IMR-90 (cell line): ENCODE measurements around the gene AP2B1. TPM values are rescaled to one million over a fixed set of nuclear protein-coding genes. Genes with fewer than 3 reads are reported as not detected.

Source experiments
- ATAC-seq: fragments of 200-7000 bp; cut with Tn5 transposase; 2 replicates; pipeline ENCODE4 v1.9.1; 2020; ENCODE audit warnings: low read depth, mild to moderate bottlenecking, moderate library complexity
- BruUV-seq: library from RNA; stranded (reverse); fragments of 400-500 nt; replicated peaks from 2 replicates; lab custom pipeline; 2021; lab: Mats Ljungman, UMichigan
- CTCF ChIA-PET: fragments of 300-600 bp; formaldehyde crosslinking; extraction: SDS; loops from one replicate; lab custom pipeline; 2021; ENCODE audit warnings: antibody characterized with exemption; lab: Yijun Ruan, JAX
- POLR2A ChIA-PET: fragments of 300-600 bp; sonication (Branson Sonifier 250); formaldehyde crosslinking; loops from one replicate; lab custom pipeline; 2022; ENCODE audit warnings: antibody characterized with exemption; ENCODE audit not compliant: unreplicated experiment; lab: Charles Lee
- DNase-seq: peaks from one replicate; pipeline ENCODE4 v3.0.0; 2013
- H2AFZ ChIP-seq: replicated peaks from 2 replicates; pipeline ENCODE3; 2013; ENCODE audit warnings: low read length, mild to moderate bottlenecking; ENCODE audit not compliant: poor library complexity
- H2AK5ac ChIP-seq: 2 replicates; pipeline ENCODE4 v1.6.1; 2013; ENCODE audit warnings: low read depth, low read length, inconsistent platforms
- H2AK9ac ChIP-seq: replicated peaks from 2 replicates; pipeline ENCODE3; 2013; ENCODE audit warnings: mild to moderate bottlenecking, low read depth, low read length, moderate library complexity; ENCODE audit not compliant: poor library complexity
- H2BK120ac ChIP-seq: 2 replicates; pipeline ENCODE4 v1.6.1; 2013; ENCODE audit warnings: low read depth, low read length, inconsistent platforms
- H2BK15ac ChIP-seq: 3 replicates; pipeline ENCODE4 v1.6.1; 2013; ENCODE audit warnings: low read depth, low read length, inconsistent platforms
- H2BK20ac ChIP-seq: 2 replicates; pipeline ENCODE4 v1.6.1; 2013; ENCODE audit warnings: low read depth, mild to moderate bottlenecking, inconsistent platforms, low read length, moderate library complexity
- H2BK5ac ChIP-seq: 2 replicates; pipeline ENCODE4 v1.6.1; 2013; ENCODE audit warnings: mild to moderate bottlenecking, low read depth, low read length, inconsistent platforms; ENCODE audit not compliant: poor library complexity, severe bottlenecking
- H3K14ac ChIP-seq: replicated peaks from 2 replicates; pipeline ENCODE4 v1.6.1; 2013; ENCODE audit warnings: low read depth, low read length, inconsistent platforms
- H3K18ac ChIP-seq: 2 replicates; pipeline ENCODE4 v1.6.1; 2013; ENCODE audit warnings: low read depth, low read length, control low read depth
- H3K23ac ChIP-seq: 2 replicates; pipeline ENCODE4 v1.6.1; 2013; ENCODE audit warnings: low read depth, low read length, inconsistent platforms
- H3K27ac ChIP-seq: 2 replicates; pipeline ENCODE4 v1.5.1; 2013; ENCODE audit warnings: mild to moderate bottlenecking, control low read depth, low read length; ENCODE audit not compliant: insufficient read depth
- H3K27me3 ChIP-seq: 2 replicates; pipeline ENCODE4 v1.6.1; 2013; ENCODE audit warnings: low read length; ENCODE audit not compliant: control insufficient read depth, insufficient read depth
- H3K36me3 ChIP-seq: 2 replicates; pipeline ENCODE4 v1.6.1; 2013; ENCODE audit warnings: low read length, mixed read lengths; ENCODE audit not compliant: control insufficient read depth, insufficient read depth
- H3K4ac ChIP-seq: 2 replicates; pipeline ENCODE4 v1.6.1; 2013; ENCODE audit warnings: low read depth, low read length, inconsistent platforms
- H3K4me1 ChIP-seq: 2 replicates; pipeline ENCODE4 v1.6.1; 2013; ENCODE audit warnings: low read length, mixed read lengths; ENCODE audit not compliant: control insufficient read depth, insufficient read depth
- H3K4me2 ChIP-seq: 2 replicates; pipeline ENCODE4 v1.6.1; 2013; ENCODE audit warnings: low read depth, mild to moderate bottlenecking, control low read depth, low read length, moderate library complexity
- H3K4me3 ChIP-seq: 2 replicates; pipeline ENCODE4 v1.5.1; 2013; ENCODE audit warnings: low read depth, mild to moderate bottlenecking, control low read depth, low read length, moderate library complexity; ENCODE audit not compliant: insufficient read depth
- H3K56ac ChIP-seq: 2 replicates; pipeline ENCODE4 v1.6.1; 2013; ENCODE audit warnings: low read length, inconsistent platforms; ENCODE audit not compliant: insufficient read depth; ENCODE audit errors: extremely low read depth
- H3K79me1 ChIP-seq, 2 experiments: 2 replicates each; pipeline ENCODE4 v1.6.1; 2013; ENCODE audit warnings: low read length in 2 of 2, inconsistent platforms in 1 of 2, low read depth in 1 of 2
- H3K9ac ChIP-seq: 2 replicates; pipeline ENCODE4 v1.6.1; 2013; ENCODE audit warnings: low read depth, low read length, control low read depth
- H3K9me1 ChIP-seq: 2 replicates; pipeline ENCODE4 v1.6.1; 2013; ENCODE audit warnings: low read length, inconsistent platforms; ENCODE audit not compliant: insufficient read depth
- H3K9me3 ChIP-seq: 2 replicates; pipeline ENCODE4 v1.6.1; 2013; ENCODE audit warnings: low read length; ENCODE audit not compliant: control insufficient read depth, insufficient read depth
- H4K20me1 ChIP-seq: 2 replicates; pipeline ENCODE4 v1.6.1; 2013; ENCODE audit warnings: low read length, inconsistent platforms; ENCODE audit not compliant: insufficient read depth
- H4K5ac ChIP-seq: 2 replicates; pipeline ENCODE4 v1.6.1; 2013; ENCODE audit warnings: mild to moderate bottlenecking, low read depth, low read length, control low read depth
- H4K8ac ChIP-seq, 2 experiments: 2 replicates each; pipeline ENCODE4 v1.6.1; 2013; ENCODE audit warnings: low read depth in 2 of 2, low read length in 2 of 2, control low read depth in 1 of 2, inconsistent platforms in 1 of 2
- H4K91ac ChIP-seq: 2 replicates; pipeline ENCODE4 v1.6.1; 2013; ENCODE audit warnings: low read depth, low read length, inconsistent platforms; ENCODE audit not compliant: insufficient read depth
- FOS ChIP-seq: fragments of 150-350 bp; IDR thresholded peaks from 2 replicates; pipeline ENCODE4 v1.6.1; 2016; ENCODE audit warnings: low read depth, low read length
- MAZ ChIP-seq: IDR thresholded peaks from 2 replicates; pipeline ENCODE4 v1.6.1; 2012; ENCODE audit warnings: low read depth, mild to moderate bottlenecking, low read length, improper control_type of control experiment, moderate library complexity, borderline replicate concordance
- MXI1 ChIP-seq: IDR thresholded peaks from 2 replicates; pipeline ENCODE4 v1.6.1; 2012; ENCODE audit warnings: low read depth, mild to moderate bottlenecking, low read length, moderate library complexity, borderline replicate concordance
- POLR2A ChIP-seq: IDR thresholded peaks from 2 replicates; pipeline ENCODE4 v1.6.1; 2012; ENCODE audit warnings: mild to moderate bottlenecking, low read depth, low read length
- RAD21 ChIP-seq: IDR thresholded peaks from 2 replicates; pipeline ENCODE4 v1.6.1; 2012; ENCODE audit warnings: low read length, improper control_type of control experiment
- SMC3 ChIP-seq: fragments of 150-350 bp; IDR thresholded peaks from 2 replicates; pipeline ENCODE4 v1.6.1; 2016; ENCODE audit warnings: low read depth, mild to moderate bottlenecking, antibody characterized with exemption, low read length, moderate library complexity
- WGBS, 2 experiments: methylation state at CpG; one replicate each; pipeline versions ENCODE4 v1.1.5 to v1.1.7; 2013; ENCODE audit warnings: missing lambda C conversion rate in 2 of 2; ENCODE audit not compliant: insufficient read length in 1 of 2; ENCODE audit errors: extremely low coverage in 2 of 2; 5-methylcytosine and 5-hydroxymethylcytosine counted together
- dilution Hi-C: fragments of 300-500 bp; cut with HindIII; formaldehyde crosslinking; loops from one replicate; pipeline ENCODE4 v1.14.3; 2018; ENCODE audit warnings: low sequenced_read_pairs; ENCODE audit not compliant: unreplicated experiment
- in situ Hi-C: fragments of 300-500 bp; cut with MboI; formaldehyde crosslinking; loops from 3 replicates; pipeline ENCODE4 v1.14.3; 2019; ENCODE audit warnings: low sequenced_read_pairs, inconsistent platforms, mixed read lengths
- intact Hi-C: fragments of 100-400 bp; cut with micrococcal nuclease; formaldehyde crosslinking; loops from 2 replicates; pipeline ENCODE4 v1.10.0; 2022
- polyA plus RNA-seq, 3 experiments: library from polyadenylated mRNA; depleted of rRNA; stranded (reverse); fragments of >200 nt; gene quantifications; 2 replicates each; pipeline ENCODE4 v1.2.3, GENCODE V29; 2012; ENCODE audit warnings: low replicate concordance in 1 of 3
- total RNA-seq: library from RNA; depleted of rRNA; stranded (reverse); fragments of >200 nt; gene quantifications from 2 replicates; pipeline ENCODE4 v1.2.3, GENCODE V29; 2012
- TF ChIP-seq, protein P1 (sequence below): fragments of 150-350 bp; IDR thresholded peaks from 2 replicates; pipeline ENCODE4 v1.6.1; 2017; ENCODE audit warnings: mild to moderate bottlenecking, antibody characterized with exemption, low read length, low read depth
- TF ChIP-seq, protein P2 (sequence below): conservative IDR thresholded peaks from 2 replicates; pipeline ENCODE4 v1.5.1; 2012; ENCODE audit warnings: mild to moderate bottlenecking, low read depth, low read length, improper control_type of control experiment

AP2B1 gene
- total and polyA plus RNA-seq, 2 of the 4 experiments (the other 2 are of a cell fraction) = 102 to 125 TPM

DNA sequence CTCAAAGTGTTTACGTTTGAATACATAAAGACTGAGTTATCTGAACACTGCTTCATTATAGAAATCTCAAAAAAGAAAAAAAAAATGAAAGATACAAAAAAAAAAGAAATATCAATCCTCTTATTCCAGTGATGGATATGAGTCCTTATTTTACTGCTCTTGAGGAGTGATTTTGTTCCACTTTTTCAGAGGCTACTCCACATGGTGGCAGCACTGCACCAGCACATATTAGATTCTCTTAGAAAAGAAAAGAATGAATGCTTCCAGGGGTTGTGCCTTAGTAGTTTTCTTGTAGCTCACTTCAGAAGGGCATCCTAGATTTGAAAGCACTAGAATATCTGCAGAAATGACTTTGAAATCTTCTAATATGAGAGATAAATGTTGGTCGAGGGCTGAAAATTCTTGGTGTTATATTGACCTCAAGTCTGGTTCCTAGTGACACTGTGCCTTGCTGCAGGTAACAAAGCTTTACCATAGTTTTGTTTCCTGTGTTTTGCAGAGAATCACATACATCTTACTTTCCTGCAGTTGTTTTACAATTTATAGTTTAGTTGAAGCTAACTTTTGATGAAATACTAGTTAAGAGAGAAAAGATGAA lies 25.9 kb downstream of the AP2B1 start:
- intact Hi-C loops = loop anchor here (1.0 kb wide), 1 partner anchor 134 kb away; no protein-coding TSS in a partner anchor

More for the DNA sequence above, 25.9 kb downstream of the AP2B1 start:
- Histone ChIP-seq H3K4me2 (no peak overlapping the region), H3K36me3 (peaks cover 28% of the 10 kb centered on the region), H3K79me1 (peaks cover 19 to 27% of the 10 kb centered on the region in 2 experiments), H3K23ac (no peak overlapping the region), H2AFZ (no peak overlapping the region), H2BK5ac (no peak overlapping the region), H3K18ac (no peak overlapping the region), H2BK20ac (no peak overlapping the region), H2BK15ac (no peak overlapping the region), H3K4ac (no peak overlapping the region), H3K9ac (no peak overlapping the region), H2AK9ac (no peak overlapping the region), H3K9me3 (no peaks in the 10 kb centered on the region), H4K91ac (no peak overlapping the region), H2BK120ac (no peak overlapping the region), H4K20me1 (peaks cover 7% of the 10 kb centered on the region; the same call in 1 of the 2 replicates), H3K56ac (no peak overlapping the region), H3K9me1 (no peaks in the 10 kb centered on the region), H3K4me3 (no peak overlapping the region), H2AK5ac (no peak overlapping the region), H3K27me3 (no peaks in the 10 kb centered on the region), H4K8ac (no peak overlapping the region), H3K14ac (no peak overlapping the region), H3K4me1 (peaks cover 1% of the 10 kb centered on the region), H3K27ac (no peak overlapping the region), H4K5ac (no peak overlapping the region)
- ChIA-PET POLR2A (no interaction called here), CTCF (interaction anchor here (0.6 to 1.9 kb wide), 14 partner anchors 8 to 151 kb away, joined by 3 to 8 read pairs (median 3); no protein-coding TSS in a partner anchor)
- BruUV-seq = no TSS peak
- no CpG with 5 or more reads among the region's 2 CpGs for WGBS, 2 experiments
- dilution Hi-C loops (no loop called here), in situ Hi-C loops (no loop called here)
- ATAC-seq (peak; percentile 80), DNase-seq (peak; percentile 65)
- TF ChIP-seq, protein P1, sequence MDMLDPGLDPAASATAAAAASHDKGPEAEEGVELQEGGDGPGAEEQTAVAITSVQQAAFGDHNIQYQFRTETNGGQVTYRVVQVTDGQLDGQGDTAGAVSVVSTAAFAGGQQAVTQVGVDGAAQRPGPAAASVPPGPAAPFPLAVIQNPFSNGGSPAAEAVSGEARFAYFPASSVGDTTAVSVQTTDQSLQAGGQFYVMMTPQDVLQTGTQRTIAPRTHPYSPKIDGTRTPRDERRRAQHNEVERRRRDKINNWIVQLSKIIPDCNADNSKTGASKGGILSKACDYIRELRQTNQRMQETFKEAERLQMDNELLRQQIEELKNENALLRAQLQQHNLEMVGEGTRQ = no peak
- TF ChIP-seq POLR2A (no peak), SMC3 (peak; percentile 52), RAD21 (peak; percentile 65), FOS (no peak), MAZ (no peak), MXI1 (no peak)
- TF ChIP-seq, protein P2, sequence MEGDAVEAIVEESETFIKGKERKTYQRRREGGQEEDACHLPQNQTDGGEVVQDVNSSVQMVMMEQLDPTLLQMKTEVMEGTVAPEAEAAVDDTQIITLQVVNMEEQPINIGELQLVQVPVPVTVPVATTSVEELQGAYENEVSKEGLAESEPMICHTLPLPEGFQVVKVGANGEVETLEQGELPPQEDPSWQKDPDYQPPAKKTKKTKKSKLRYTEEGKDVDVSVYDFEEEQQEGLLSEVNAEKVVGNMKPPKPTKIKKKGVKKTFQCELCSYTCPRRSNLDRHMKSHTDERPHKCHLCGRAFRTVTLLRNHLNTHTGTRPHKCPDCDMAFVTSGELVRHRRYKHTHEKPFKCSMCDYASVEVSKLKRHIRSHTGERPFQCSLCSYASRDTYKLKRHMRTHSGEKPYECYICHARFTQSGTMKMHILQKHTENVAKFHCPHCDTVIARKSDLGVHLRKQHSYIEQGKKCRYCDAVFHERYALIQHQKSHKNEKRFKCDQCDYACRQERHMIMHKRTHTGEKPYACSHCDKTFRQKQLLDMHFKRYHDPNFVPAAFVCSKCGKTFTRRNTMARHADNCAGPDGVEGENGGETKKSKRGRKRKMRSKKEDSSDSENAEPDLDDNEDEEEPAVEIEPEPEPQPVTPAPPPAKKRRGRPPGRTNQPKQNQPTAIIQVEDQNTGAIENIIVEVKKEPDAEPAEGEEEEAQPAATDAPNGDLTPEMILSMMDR = peak; percentile 67
